Hematopoietic multipotent progenitor cell treated with erythropoietin and hydrocortisone succinate and interleukin-3 and kit ligand, for 15 days (in vitro differentiated cells): Measurements from ENCODE around the gene ROR1.

Source experiments
- DNase-seq: peaks from one replicate; pipeline ENCODE4 v3.0.0-alpha.2; 2015; ENCODE audit warnings: low spot score

The ROR1 gene

GRCh38 chr1:64147759-64148158 lies 373.9 kb downstream of the ROR1 start:
- DNase-seq = no peak

- no peak for DNase-seq
Observed at GRCh38 chr1:64150266-64150665, 376.4 kb downstream of the ROR1 start.

- no peak for DNase-seq
Observed at GRCh38 chr1:64150729-64151230, 377.0 kb downstream of the ROR1 start.

- DNase-seq = no peak
Observed at GRCh38 chr1:64155278-64155677, 381.5 kb downstream of the ROR1 start.

- no peak for DNase-seq
Observed at GRCh38 chr1:64161357-64161941, 387.6 kb downstream of the ROR1 start.

- no peak for DNase-seq
Observed at GRCh38 chr1:64162151-64162550, 388.3 kb downstream of the ROR1 start.

GRCh38 chr1:64162804-64163203 lies 389.0 kb downstream of the ROR1 start:
- DNase-seq = no peak

GRCh38 chr1:64163431-64163830 lies 389.6 kb downstream of the ROR1 start:
- no peak for DNase-seq

GRCh38 chr1:64163970-64164369 lies 390.2 kb downstream of the ROR1 start:
- DNase-seq = no peak

GRCh38 chr1:64166629-64167028 lies 392.8 kb downstream of the ROR1 start:
- no peak for DNase-seq

- no peak for DNase-seq
Observed at GRCh38 chr1:64167176-64167575, 393.4 kb downstream of the ROR1 start.

- DNase-seq = no peak
Observed at GRCh38 chr1:64171246-64171645, 397.4 kb downstream of the ROR1 start.

- no peak for DNase-seq
Observed at GRCh38 chr1:64171797-64172281, 398.0 kb downstream of the ROR1 start.

GRCh38 chr1:64172458-64172983 lies 398.7 kb downstream of the ROR1 start:
- no peak for DNase-seq

GRCh38 chr1:64173336-64173940 lies 399.6 kb downstream of the ROR1 start:
- no peak for DNase-seq

- DNase-seq = no peak
Observed at GRCh38 chr1:64175639-64176038, 401.8 kb downstream of the ROR1 start.

GRCh38 chr1:64176659-64177058 lies 402.8 kb downstream of the ROR1 start:
- DNase-seq = no peak

- DNase-seq = no peak
Observed at GRCh38 chr1:64179588-64179987, 405.8 kb downstream of the ROR1 start.

GRCh38 chr1:64182207-64182606 lies 408.4 kb downstream of the ROR1 start:
- no peak for DNase-seq

- no peak for DNase-seq
Observed at GRCh38 chr1:64183395-64184002, 409.7 kb downstream of the ROR1 start.

GRCh38 chr1:64184003-64184440 lies 410.2 kb downstream of the ROR1 start:
- DNase-seq = no peak

- DNase-seq = no peak
Observed at GRCh38 chr1:64186138-64186897, 412.5 kb downstream of the ROR1 start.
